GM18907 (cell line): ENCODE data around the gene TRIO.

Experiments
- ATAC-seq: cut with Tn5 transposase; IDR thresholded peaks from one replicate; pipeline ENCODE4 v1.9.1; 2021; ENCODE audit warnings: mild to moderate bottlenecking, moderate library complexity; ENCODE audit not compliant: unreplicated experiment

Gene TRIO

GRCh38 chr5:14165375-14166106, 22.4 kb downstream of the TRIO start:
- ATAC-seq: no peak

GRCh38 chr5:14166437-14166836, 23.3 kb downstream of the TRIO start:
- no peak for ATAC-seq

DNA sequence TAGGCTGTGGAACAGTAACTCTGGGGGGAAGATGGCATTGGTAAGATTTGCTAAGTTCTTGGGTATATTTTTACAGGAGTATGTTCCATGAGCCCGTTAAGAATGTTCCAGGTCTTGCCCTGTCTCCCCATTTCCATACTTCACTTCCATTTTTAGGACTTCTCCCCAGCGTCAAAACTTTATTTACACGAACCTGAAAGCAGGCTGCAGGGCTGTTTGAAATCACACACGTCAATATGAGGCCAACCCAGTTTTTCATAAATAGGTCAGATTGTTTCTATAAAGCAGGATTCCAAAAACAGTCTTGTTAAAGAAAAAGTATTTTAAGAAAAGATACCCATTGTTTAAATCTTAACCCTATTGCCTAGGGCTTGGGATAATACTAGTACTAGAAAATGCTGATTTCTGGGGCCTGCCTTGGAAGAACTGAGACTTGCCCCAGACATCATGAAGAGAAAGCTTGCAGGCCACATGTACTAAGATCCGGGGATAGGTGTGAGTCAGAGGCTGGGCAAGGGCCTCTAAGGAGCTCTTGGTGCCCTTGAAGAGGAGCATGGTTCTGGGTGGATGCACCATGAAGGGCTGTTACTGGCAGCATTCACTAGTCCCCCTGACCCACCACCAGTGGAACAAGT, 24.2 kb downstream of the TRIO start:
- peak; percentile 33 for ATAC-seq

GRCh38 chr5:14168144-14168792, 25.1 kb downstream of the TRIO start:
- ATAC-seq: peak; percentile 36

- ATAC-seq: no peak
Measured at GRCh38 chr5:14168793-14169262, 25.7 kb downstream of the TRIO start.

- ATAC-seq: no peak
Measured at GRCh38 chr5:14171046-14171445, 27.9 kb downstream of the TRIO start.

DNA sequence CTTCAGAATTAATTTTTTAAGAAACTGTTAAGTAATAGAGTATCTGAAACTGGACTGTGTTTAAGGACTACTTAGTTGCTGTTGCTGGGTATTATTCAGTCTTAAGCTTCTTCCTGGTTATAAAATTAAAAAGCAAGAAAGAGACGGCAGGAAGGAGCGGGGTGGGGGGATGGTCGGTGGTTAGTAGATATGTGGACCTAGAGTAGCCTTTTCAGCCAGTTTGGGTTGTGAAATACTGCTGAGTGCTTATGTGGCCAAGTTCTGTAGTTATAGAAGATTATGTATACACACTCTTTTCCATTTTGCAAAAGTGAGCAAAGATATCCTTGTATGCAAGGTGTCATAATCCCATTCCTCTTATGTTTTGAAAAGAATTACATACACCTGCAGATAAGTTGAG, 28.5 kb downstream of the TRIO start:
- ATAC-seq: peak; percentile 19

- ATAC-seq: peak; percentile 57
Measured at GRCh38 chr5:14172149-14172795, 29.1 kb downstream of the TRIO start.

GRCh38 chr5:14173377-14174229, 30.5 kb downstream of the TRIO start:
- ATAC-seq: peak; percentile 22

GRCh38 chr5:14174230-14174636, 31.1 kb downstream of the TRIO start:
- peak; percentile 47 for ATAC-seq

DNA sequence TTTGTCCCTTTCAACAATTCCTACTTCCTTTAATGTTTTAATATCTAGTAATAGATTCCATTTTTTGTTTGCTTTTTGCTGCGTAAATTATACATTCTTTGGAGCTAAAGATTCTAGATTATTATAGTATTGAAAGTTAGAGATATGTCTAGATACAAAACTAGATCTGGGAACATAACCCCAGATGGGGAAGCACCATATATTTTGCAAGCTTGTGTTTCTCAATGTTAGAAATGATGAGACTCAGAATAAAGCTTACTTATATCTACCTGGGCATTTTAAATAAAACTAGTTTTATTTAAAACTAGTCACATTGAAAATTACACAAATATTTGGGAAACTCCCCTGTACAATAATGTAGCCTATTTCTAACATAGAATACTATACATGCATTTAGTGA, 32.2 kb downstream of the TRIO start:
- no peak for ATAC-seq

DNA sequence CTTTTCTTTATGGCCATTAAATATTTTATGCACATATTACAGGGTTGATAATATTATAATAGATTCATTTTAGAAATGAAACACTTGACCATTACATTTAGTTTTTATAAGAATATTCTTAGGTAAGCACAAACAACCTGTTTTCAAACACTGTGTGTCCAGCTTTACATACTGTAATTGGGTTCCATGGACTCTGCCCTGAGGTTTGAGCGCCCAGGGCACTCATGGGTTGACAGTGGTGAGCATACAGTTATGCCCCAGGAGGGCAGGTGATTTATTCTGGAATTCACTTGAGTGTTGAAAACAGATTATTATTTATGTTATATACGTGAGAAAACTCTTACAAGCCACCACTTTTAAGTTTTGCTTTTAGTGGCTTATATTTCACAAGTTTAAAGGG, 33.7 kb downstream of the TRIO start:
- ATAC-seq: no peak

DNA sequence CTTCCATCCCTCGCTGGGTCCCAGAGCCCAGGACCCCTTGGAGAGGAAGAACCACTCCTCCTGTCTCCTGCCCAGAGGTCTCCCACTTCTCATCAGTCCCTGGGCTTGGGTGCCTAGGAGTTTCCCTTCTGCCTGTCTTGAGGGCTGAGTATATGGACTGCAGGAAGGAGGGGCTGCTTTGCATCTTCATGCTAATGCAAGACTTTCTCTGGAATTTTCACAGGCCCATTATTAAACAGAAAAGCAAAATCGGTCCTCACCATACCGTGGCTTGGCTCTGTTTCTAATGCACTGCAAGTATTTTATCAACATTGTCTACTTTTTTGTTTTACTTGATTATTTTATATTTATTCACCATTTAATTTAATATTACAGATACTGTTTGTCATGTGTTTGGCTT, 34.5 kb downstream of the TRIO start:
- ATAC-seq: no peak

DNA sequence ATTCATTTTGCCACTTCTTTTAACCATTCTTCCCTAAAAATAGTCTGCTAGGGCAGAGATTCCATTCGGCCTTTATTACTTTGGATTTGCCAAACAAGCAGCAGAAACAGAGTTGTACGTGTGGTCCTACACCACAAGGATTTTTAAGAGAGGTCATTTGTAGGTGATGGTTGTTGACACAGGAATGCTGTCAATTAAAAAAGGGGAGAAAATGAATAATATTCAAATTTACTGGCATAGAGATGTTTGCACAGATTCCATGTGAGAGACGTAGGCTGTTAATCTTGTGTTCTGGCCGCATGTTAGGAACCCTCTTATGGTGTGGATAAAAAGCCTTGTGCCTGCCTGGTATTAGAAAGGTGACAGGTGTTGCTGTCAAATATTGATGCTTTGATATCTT, 34.9 kb downstream of the TRIO start:
- no peak for ATAC-seq

GRCh38 chr5:14178671-14179211, 35.6 kb downstream of the TRIO start:
- ATAC-seq: no peak

DNA sequence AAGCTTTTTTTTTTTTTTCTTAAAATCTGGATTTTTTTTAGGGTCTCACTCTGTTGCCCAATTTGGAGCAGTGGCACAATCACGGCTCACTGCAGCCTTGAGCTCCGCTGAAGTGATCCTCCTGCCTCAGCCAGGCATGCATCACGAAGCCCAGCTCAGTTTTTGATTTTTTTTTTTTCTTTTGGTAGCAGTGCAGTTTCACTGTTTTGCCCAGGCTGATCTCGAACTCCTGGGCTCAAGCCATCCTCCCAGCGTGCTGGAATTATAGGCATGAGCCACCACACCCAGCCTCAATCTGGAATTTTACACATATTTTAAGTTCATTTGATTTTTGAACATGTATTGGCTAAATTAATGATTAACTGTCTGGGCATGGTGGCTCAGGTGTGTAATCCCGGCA, 36.3 kb downstream of the TRIO start:
- ATAC-seq: no peak

DNA sequence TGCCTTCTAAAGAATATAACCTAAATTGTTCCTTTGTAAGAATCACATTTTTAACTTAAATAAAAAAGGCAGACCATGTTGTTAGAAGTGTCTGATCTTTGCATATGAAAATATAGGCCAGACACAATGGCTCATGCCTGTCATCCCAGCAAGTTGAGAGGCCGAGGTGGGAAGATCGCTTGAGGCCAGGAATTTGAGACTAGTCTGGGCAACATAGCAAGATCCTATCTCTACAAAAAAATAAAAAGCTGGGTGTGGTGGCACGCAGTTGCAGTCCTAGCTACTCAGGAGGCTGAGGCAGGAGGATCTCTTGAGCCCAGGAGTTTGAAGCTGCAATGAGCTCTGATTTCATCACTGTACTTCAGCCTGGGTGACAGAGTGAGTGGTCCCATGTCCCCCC, 37.3 kb downstream of the TRIO start:
- no peak for ATAC-seq

DNA sequence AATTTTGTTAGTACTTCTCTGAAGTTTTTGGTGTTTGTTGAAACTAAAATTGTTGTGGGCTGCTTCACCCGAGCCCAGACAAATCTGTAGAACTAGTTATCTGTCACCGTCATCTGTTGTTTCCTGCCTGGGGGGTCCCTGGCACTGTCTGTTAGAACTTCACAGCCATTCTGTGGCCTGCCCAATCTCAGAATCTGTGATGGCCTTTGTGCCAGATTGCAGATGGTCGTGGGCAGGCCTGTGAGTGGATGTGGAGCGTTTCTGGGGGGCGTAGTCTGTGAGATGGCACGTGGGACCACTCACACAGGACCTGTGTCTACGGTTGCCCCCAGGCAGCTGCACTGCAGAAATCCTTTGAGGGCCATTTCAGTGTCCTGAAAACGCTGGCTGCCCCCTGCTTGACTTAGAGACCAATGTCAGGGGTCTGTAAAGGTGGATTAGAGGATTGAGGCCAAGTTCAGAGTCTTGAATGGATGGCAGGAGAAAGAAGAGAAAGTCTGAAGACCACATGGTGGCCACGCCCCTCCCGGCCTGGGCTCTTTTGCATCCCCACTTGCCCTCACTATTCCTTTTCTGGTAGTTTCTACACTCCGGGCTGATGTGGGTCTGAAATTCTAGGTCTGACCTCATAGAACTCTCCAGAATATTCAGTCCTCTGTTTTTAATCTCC, 38.3 kb downstream of the TRIO start:
- ATAC-seq: no peak

DNA sequence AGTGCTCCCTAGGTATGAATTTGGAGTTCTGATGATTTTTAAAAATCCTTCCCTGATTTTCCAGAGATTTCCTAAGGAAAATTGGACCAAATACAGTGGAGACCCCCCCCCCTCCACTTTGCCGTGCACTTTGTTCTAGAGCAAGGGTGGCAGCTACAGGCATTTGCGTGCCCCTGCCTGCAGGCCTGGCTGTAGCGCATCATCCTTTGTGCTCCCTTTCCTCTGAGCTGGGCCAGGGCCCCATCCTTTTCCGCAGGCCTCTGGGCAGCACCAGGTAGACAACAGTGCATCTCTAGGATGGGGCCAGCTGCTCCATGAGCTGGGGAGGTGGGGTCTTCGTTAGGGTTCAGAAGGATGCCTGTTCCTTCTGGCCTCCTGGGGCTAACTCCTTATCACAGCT, 39.6 kb downstream of the TRIO start:
- ATAC-seq: no peak
